ENCODE results near the gene SNTB2. TPM values are rescaled to one million over a fixed set of nuclear protein-coding genes. Genes with fewer than 3 reads are reported as not detected.

SNTB2 gene
- total RNA-seq, 2 donors from 2014 or later = 22.7 to 27.8 TPM

DNA sequence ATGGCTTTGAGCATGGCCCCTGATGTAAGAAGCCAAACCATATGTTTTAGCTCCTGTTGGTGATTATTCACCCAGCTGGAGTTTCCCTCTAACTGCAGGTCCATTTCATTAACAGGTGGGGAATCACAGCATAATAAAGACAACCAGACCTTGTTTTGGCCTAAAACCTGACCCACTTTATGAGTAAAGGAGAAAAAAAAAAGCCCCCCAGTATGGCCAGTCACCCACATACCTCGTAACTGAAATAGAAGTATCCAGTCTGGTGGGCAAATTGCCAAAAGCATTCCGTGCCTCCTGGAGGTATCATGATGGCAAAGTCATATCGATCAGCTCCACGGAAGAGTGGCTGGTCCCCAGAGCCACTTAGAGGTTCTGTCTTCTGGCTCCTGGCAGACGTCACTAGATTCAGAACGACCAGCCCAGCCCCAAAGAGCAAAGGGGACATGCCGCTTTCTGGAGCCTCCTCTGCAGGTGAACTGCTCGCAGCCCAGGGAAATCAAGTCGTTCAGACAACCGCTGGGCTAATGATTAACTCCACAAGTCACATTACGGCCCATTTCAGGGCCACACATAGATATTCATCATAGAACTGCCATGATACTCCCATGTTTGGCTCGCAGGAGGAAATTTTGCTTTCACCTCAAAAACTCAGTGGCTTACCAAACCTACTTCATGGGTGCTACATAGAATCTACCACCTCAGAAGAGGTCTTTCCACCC, 164.5 kb downstream of the SNTB2 start, which contains the start of gene TMED6:
Gene TMED6 (minus strand): TSS at position 478 of the 719 bp plus-strand sequence. CDS start 33 bp downstream, at position 445.
- DNase-seq = no peak

More for the DNA sequence above, 164.5 kb downstream of the SNTB2 start, which contains the start of gene TMED6:
- ATAC-seq = no peak
- intact Hi-C loops (cut with DNase I) = no loop called here

Other genes starting within 250 kb of the SNTB2 start
- gene HAS3, start 81.5 kb upstream of the SNTB2 start, total RNA-seq = under 1 TPM; 0.44 TPM
- 10 to 100 TPM; 52.9 to 56.7 TPM for gene CHTF8, start 54.6 kb upstream of the SNTB2 start, total RNA-seq
- gene UTP4, start 54.5 kb upstream of the SNTB2 start, total RNA-seq = 10 to 100 TPM; 26.6 to 32.9 TPM
- gene VPS4A, start 124.2 kb downstream of the SNTB2 start, total RNA-seq = 10 to 100 TPM; 22.4 to 30.0 TPM
- gene PDF, start 143.4 kb downstream of the SNTB2 start, total RNA-seq = 1 to 10 TPM; 6.2 to 9.4 TPM
- 10 to 100 TPM; 20.5 to 21.9 TPM for gene COG8, start 152.4 kb downstream of the SNTB2 start, total RNA-seq
- gene NIP7, start 152.6 kb downstream of the SNTB2 start, total RNA-seq = 10 to 100 TPM in 1 of 2 donors, 1 to 10 TPM in 1; 9.1 to 20.8 TPM
- under 1 TPM in 1 of 2 donors, not detected in 1; 0.37 TPM for gene TMED6, start 164.6 kb downstream of the SNTB2 start, total RNA-seq
- 10 to 100 TPM; 22.6 to 26.6 TPM for gene TERF2, start 198.8 kb downstream of the SNTB2 start, total RNA-seq
- 10 to 100 TPM; 60.8 to 62.0 TPM for gene CYB5B, start 237.5 kb downstream of the SNTB2 start, total RNA-seq

Data from left cardiac atrium (tissue), 4 donors.